Heart left ventricle (tissue), 13 donors: ENCODE measurements around the gene PTGS1.

Source experiments
- POLR2A ChIP-seq, 2 donors: fragments of 450-650 bp; IDR thresholded peaks; one replicate each; pipeline ENCODE4 v1.6.1; 2017; ENCODE audit warnings: antibody characterized with exemption in 2 of 2, mild to moderate bottlenecking in 2 of 2, moderate library complexity in 2 of 2
- TF ChIP-seq, protein P1 (sequence below), 12 donors: fragments of 200-600 bp; sonication (generic) in 4 of 12; IDR thresholded peaks; one replicate each; pipeline versions ENCODE4 v1.5.0 to v1.8.0; 2018 to 2022; ENCODE audit warnings: antibody characterized with exemption in 12 of 12, mild to moderate bottlenecking in 5 of 12
- donor health status: ischemic (EF 13 %, LVEDD 7.1; RV severe dilation, severe dysfunction).
- donor health status: DM: no; HTN: yes; CAD: no.
- donor health status: DM: no; HTN: no; CAD: no.
- donor health status: ischemic (EF 25% LVEDD 6.9; RV normal size, moderate dysfunction).
- donor health status: ischemic (EF 25% LVEDD 5.7; RV mildly dilated, moderate dysfunction).
- donor health status: ischemic (EF 35%, LVEDD 5.7; RV mildly dilated, moderate dysfunction).
- donor health status: nonischemic (EF 11% LVEDD 7.7; RV severe dilation, severe dysfunction).
- donor health status: DM: yes; HTN: yes; CAD: no.
- donor health status: PGD.
- donor health status: ischemic (EF 29% LVEDD 5.4; RV normal size, mild dysfunction).
- donor health status: nonischemic (EF 23%, LVEDD 6.1; RV moderate dilation, normal function).

DNA sequence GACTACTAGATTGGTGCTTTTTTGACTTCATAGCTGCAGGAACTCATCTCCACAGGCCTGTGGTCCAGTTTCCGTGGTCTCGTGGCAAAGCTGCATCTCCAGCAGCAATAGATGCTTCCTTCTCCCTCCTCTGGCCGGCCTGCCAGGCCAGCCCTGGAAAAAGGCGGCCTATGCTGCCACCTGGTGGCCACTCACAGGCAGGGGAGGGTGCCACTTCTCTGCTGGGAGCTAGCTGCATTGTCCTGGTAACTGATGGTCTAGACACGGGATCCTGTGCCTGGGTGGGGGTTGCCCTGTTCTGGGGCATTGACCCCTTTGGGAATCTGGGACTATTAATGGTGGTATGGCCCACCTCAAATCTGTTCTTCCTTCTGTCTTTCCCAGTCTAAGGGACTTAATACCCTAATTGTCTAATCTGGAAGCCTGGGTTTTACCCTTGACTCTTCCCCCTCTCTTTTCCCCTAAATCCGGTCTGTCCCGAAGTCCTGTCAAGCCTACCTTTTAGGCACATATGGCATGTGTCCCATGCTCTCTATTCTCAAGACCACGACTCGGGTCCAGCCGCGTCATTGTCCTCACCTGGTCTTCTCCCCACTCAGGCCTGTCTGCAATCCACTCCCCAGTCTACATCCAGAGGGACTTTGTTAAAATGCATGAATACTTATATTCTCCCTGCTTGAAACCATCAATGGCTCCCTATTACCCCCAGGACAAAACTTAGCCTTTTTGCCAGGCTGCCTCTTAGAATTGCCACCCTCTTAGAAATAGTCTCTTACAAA lies 20.1 kb upstream of the PTGS1 start:
- TF ChIP-seq, protein P1, sequence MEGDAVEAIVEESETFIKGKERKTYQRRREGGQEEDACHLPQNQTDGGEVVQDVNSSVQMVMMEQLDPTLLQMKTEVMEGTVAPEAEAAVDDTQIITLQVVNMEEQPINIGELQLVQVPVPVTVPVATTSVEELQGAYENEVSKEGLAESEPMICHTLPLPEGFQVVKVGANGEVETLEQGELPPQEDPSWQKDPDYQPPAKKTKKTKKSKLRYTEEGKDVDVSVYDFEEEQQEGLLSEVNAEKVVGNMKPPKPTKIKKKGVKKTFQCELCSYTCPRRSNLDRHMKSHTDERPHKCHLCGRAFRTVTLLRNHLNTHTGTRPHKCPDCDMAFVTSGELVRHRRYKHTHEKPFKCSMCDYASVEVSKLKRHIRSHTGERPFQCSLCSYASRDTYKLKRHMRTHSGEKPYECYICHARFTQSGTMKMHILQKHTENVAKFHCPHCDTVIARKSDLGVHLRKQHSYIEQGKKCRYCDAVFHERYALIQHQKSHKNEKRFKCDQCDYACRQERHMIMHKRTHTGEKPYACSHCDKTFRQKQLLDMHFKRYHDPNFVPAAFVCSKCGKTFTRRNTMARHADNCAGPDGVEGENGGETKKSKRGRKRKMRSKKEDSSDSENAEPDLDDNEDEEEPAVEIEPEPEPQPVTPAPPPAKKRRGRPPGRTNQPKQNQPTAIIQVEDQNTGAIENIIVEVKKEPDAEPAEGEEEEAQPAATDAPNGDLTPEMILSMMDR (IDR thresholded peaks at IDR 0.05) = peak; percentile 94 to 99 (median 96)
- no peak for TF ChIP-seq POLR2A (IDR thresholded peaks at IDR 0.05)
